ENCODE data around the gene CLIC4.

- TF ChIP-seq POLR2A (IDR thresholded peaks at IDR 0.05) (no peak), CTCF (IDR thresholded peaks at IDR 0.05) (no peak), EP300 (IDR thresholded peaks at IDR 0.05) (no peak)
Measured at GRCh38 chr1:24861821-24862727, 116.8 kb downstream of the CLIC4 start.

All from tibial nerve (tissue), 4 donors.